Osteoblast (primary cell): ENCODE results near the gene TRMT1L. TPM values are rescaled to one million over a fixed set of nuclear protein-coding genes. Genes with fewer than 3 reads are reported as not detected.

ENCODE experiments used
- DNase-seq: peaks from one replicate; pipeline ENCODE4 v3.0.0; 2011; ENCODE audit warnings: low spot score, mixed read lengths; ENCODE audit not compliant: insufficient read length; ENCODE audit errors: missing footprints
- H2AFZ ChIP-seq: 2 replicates; pipeline ENCODE4 v1.6.0; 2011; ENCODE audit warnings: mild to moderate bottlenecking, low read length
- H3K27ac ChIP-seq: 2 replicates; pipeline ENCODE4 v1.5.1; 2011; ENCODE audit warnings: mild to moderate bottlenecking, low read depth, low read length, moderate library complexity
- H3K27me3 ChIP-seq: 2 replicates; pipeline ENCODE4 v1.6.0; 2012; ENCODE audit warnings: mild to moderate bottlenecking, control low read depth, inconsistent platforms, low read length, moderate library complexity; ENCODE audit not compliant: insufficient read depth
- H3K36me3 ChIP-seq: 2 replicates; pipeline ENCODE4 v1.5.1; 2011; ENCODE audit warnings: mild to moderate bottlenecking, low read length, control low read depth, moderate library complexity; ENCODE audit not compliant: insufficient read depth
- H3K4me1 ChIP-seq: 2 replicates; pipeline ENCODE4 v1.5.1; 2011; ENCODE audit warnings: mild to moderate bottlenecking, low read length, control low read depth, moderate library complexity; ENCODE audit not compliant: insufficient read depth
- H3K4me2 ChIP-seq: 2 replicates; pipeline ENCODE4 v1.6.0; 2011; ENCODE audit warnings: mild to moderate bottlenecking, low read length; ENCODE audit not compliant: insufficient read depth
- H3K4me3 ChIP-seq: fragments of 200-600 bp; sonication (generic); 3 replicates; pipeline ENCODE4 v1.5.1; 2012; ENCODE audit warnings: mild to moderate bottlenecking, low read length, inconsistent platforms; ENCODE audit not compliant: insufficient read depth
- H3K79me2 ChIP-seq: 2 replicates; pipeline ENCODE4 v1.6.0; 2012; ENCODE audit warnings: mild to moderate bottlenecking, low read length, control low read depth, inconsistent platforms; ENCODE audit not compliant: insufficient read depth
- H3K9me3 ChIP-seq: 2 replicates; pipeline ENCODE4 v1.5.1; 2011; ENCODE audit warnings: low read depth, low read length, control low read depth
- H4K20me1 ChIP-seq: 2 replicates; pipeline ENCODE4 v1.6.0; 2012; ENCODE audit warnings: mild to moderate bottlenecking, low read length, control low read depth; ENCODE audit not compliant: insufficient read depth
- CTCF ChIP-seq: IDR thresholded peaks from 2 replicates; pipeline ENCODE4 v1.5.1; 2011; ENCODE audit warnings: mild to moderate bottlenecking, low read depth, low read length, moderate library complexity; ENCODE audit errors: extremely low read depth
- total RNA-seq: library from RNA; depleted of rRNA; stranded (reverse); fragments of >200 nt; gene quantifications from 2 replicates; pipeline ENCODE4 v1.2.3, GENCODE V29; 2012

TRMT1L gene
- total RNA-seq, 1 donor: 12.3 TPM

DNA sequence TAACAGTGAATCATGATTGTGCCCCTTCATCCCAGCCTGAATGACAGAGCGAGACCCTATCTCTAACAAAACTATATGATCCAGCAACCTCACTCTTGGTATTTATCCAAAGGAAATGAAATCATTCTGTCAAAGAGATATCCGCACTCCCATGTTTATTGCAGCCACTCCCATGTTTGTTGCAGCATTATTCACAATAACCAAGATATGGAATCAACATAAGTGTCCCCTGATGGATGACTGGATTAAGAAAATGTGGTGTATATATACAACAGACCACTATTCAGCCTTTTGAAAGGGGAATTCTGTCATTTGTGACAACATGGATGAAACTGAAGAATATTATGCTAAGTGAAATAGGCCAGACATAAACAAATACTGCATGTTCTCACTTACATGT lies 44.4 kb downstream of the TRMT1L start:
- H3K27ac ChIP-seq: no peak overlapping the region
- no peak overlapping the region for H3K4me3 ChIP-seq
- H3K36me3 ChIP-seq: no peaks in the 10 kb centered on the region
- H2AFZ ChIP-seq: no peak overlapping the region
- no peaks in the 10 kb centered on the region for H3K27me3 ChIP-seq
- no peak overlapping the region for H3K4me2 ChIP-seq
- H4K20me1 ChIP-seq: no peaks in the 10 kb centered on the region
- H3K4me1 ChIP-seq: no peaks in the 10 kb centered on the region
- no peak for TF ChIP-seq CTCF
- no peaks in the 10 kb centered on the region for H3K79me2 ChIP-seq
- no peak for DNase-seq
- no peaks in the 10 kb centered on the region for H3K9me3 ChIP-seq

GRCh38 chr1:185111873-185112272 lies 44.9 kb downstream of the TRMT1L start:
- Histone ChIP-seq H3K36me3 (no peaks in the 10 kb centered on the region), H2AFZ (no peak overlapping the region), H4K20me1 (no peaks in the 10 kb centered on the region), H3K4me1 (no peaks in the 10 kb centered on the region), H3K27ac (no peak overlapping the region), H3K27me3 (no peaks in the 10 kb centered on the region), H3K79me2 (no peaks in the 10 kb centered on the region), H3K4me2 (no peak overlapping the region), H3K4me3 (no peak overlapping the region), H3K9me3 (no peaks in the 10 kb centered on the region)
- TF ChIP-seq CTCF: no peak
- no peak for DNase-seq

GRCh38 chr1:185110145-185110544 lies 46.6 kb downstream of the TRMT1L start:
- H3K4me3 ChIP-seq: no peak overlapping the region
- no peaks in the 10 kb centered on the region for H3K36me3 ChIP-seq
- H3K27ac ChIP-seq: no peak overlapping the region
- no peaks in the 10 kb centered on the region for H3K27me3 ChIP-seq
- no peaks in the 10 kb centered on the region for H3K79me2 ChIP-seq
- no peak for TF ChIP-seq CTCF
- no peak overlapping the region for H2AFZ ChIP-seq
- no peak for DNase-seq
- H3K9me3 ChIP-seq: no peaks in the 10 kb centered on the region
- no peak overlapping the region for H3K4me2 ChIP-seq
- no peaks in the 10 kb centered on the region for H3K4me1 ChIP-seq
- no peaks in the 10 kb centered on the region for H4K20me1 ChIP-seq

DNA sequence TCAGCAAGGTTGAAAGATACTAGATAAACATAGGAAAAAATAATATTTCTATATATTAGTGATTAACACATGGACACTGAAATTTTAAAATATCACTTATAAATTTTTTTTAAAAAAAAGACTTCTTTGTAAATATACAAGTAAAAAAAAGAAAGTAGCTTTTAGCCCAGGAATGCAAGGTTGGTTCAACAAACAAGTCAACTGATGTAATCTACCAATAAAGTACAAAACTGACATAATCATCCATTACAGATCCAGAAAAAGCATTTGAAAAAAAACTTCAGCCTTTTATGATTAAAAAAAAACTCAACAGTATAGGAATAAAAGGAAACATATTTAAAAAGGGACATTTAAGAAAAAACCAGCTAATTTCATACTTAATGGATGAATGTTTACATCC lies 48.4 kb downstream of the TRMT1L start:
- no peak overlapping the region for H3K4me2 ChIP-seq
- H3K79me2 ChIP-seq: no peaks in the 10 kb centered on the region
- H3K4me1 ChIP-seq: no peaks in the 10 kb centered on the region
- no peak for DNase-seq
- TF ChIP-seq CTCF: no peak
- no peak overlapping the region for H3K27ac ChIP-seq
- H3K27me3 ChIP-seq: no peaks in the 10 kb centered on the region
- no peak overlapping the region for H3K4me3 ChIP-seq
- no peak overlapping the region for H2AFZ ChIP-seq
- no peaks in the 10 kb centered on the region for H3K36me3 ChIP-seq
- no peaks in the 10 kb centered on the region for H3K9me3 ChIP-seq
- H4K20me1 ChIP-seq: no peaks in the 10 kb centered on the region
